ENCODE results near the gene USP25.
"Not testable (repeated sequence)": the region's sequence is repeated elsewhere in the genome, so short reads cannot be mapped to it uniquely, and the experiment has no call there.

DNA sequence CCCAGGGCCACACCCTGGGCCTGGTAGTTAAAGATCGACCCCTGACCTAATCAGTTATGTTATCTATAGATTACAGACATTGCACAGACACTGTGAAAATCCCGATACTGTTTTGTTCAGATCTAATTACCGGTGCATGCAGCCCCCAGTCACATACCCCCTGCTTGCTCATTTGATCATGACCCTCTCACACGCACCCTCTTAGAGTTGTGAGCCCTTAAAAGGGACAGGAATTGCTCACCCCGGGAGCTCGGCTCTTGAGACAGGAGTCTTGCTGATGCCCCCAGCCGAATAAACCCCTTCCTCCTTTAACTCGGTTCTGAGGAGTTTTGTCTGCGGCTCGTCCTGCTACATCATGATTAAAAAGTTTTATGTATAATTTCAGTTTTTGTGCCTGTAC is 9.0 kb downstream of the USP25 start:
- TF ChIP-seq FOXP2 (optimal IDR thresholded peaks at IDR 0.05; ENCODE audit: control extremely low read depth, extremely low read length, insufficient read depth); POLR2AphosphoS5 (IDR thresholded peaks at IDR 0.05; ENCODE audit: borderline replicate concordance, low read depth, low read length): not testable (repeated sequence)
